HepG2 (cell line): ENCODE data around the gene COMP. TPM values are rescaled to one million over a fixed set of nuclear protein-coding genes. Genes with fewer than 3 reads are reported as not detected.

Experiments
- ATM ChIP-seq: fragments of 450-650 bp; IDR thresholded peaks from 2 replicates; pipeline ENCODE4 v1.7.1; 2017; ENCODE audit warnings: mild to moderate bottlenecking, borderline replicate concordance
- FOXJ3 ChIP-seq: sonication (generic); formaldehyde crosslinking; IDR thresholded peaks from 2 replicates; pipeline ENCODE4 v1.4.0; 2020; ENCODE audit warnings: missing genetic modification reagents, mild to moderate bottlenecking, borderline replicate concordance
- IRX3 ChIP-seq: sonication (generic); formaldehyde crosslinking; IDR thresholded peaks from 2 replicates; pipeline ENCODE4 v1.8.1; 2023; ENCODE audit warnings: mild to moderate bottlenecking, low read depth, missing genetic modification reagents, borderline replicate concordance
- JUND ChIP-seq: sonication (generic); formaldehyde crosslinking; IDR thresholded peaks from 2 replicates; pipeline ENCODE4 v1.8.0; 2022; ENCODE audit warnings: mild to moderate bottlenecking, missing genetic modification reagents
- KAT2B ChIP-seq: fragments of 150-350 bp; IDR thresholded peaks from 2 replicates; pipeline ENCODE4 v1.6.1; 2014; ENCODE audit warnings: low read depth, low read length, borderline replicate concordance
- POGZ ChIP-seq: sonication (generic); formaldehyde crosslinking; IDR thresholded peaks from 2 replicates; pipeline ENCODE4 v1.4.0; 2020; ENCODE audit warnings: mild to moderate bottlenecking, missing genetic modification reagents
- RAD21 ChIP-seq: fragments of 450-650 bp; formaldehyde crosslinking; IDR thresholded peaks from 2 replicates; pipeline ENCODE4 v1.5.0; 2020; ENCODE audit warnings: mild to moderate bottlenecking
- YEATS4 ChIP-seq: sonication (generic); formaldehyde crosslinking; IDR thresholded peaks from 2 replicates; pipeline ENCODE4 v1.4.0; 2020; ENCODE audit warnings: missing genetic modification reagents, borderline replicate concordance
- ZNF33A ChIP-seq: sonication (generic); formaldehyde crosslinking; IDR thresholded peaks from 2 replicates; pipeline ENCODE4 v1.5.1; 2020; ENCODE audit warnings: missing genetic modification reagents, mild to moderate bottlenecking, moderate library complexity, borderline replicate concordance
- ZNF460 ChIP-seq: sonication (generic); formaldehyde crosslinking; IDR thresholded peaks from 2 replicates; pipeline ENCODE4 v1.5.1; 2020; ENCODE audit warnings: missing genetic modification reagents, mild to moderate bottlenecking, borderline replicate concordance
- ZNF558 ChIP-seq: sonication (generic); formaldehyde crosslinking; IDR thresholded peaks from 2 replicates; pipeline ENCODE4 v1.9.0; 2022; ENCODE audit warnings: mild to moderate bottlenecking, missing genetic modification reagents, borderline replicate concordance
- ZNF670 ChIP-seq: sonication (generic); formaldehyde crosslinking; IDR thresholded peaks from 2 replicates; pipeline ENCODE4 v1.8.0; 2022; ENCODE audit warnings: mild to moderate bottlenecking, missing genetic modification reagents, borderline replicate concordance
- polyA plus RNA-seq, 8 experiments: library from polyadenylated mRNA; depleted of rRNA in 3 of 8; stranded (reverse) in 7 of 8; unstranded in 1 of 8; fragments of >200 nt; fragmentation: Illumina TruSeq in 4 of 8; extraction: Trizol in 4 of 8; gene quantifications; 2 replicates each; pipeline versions ENCODE4 v1.2.1 to v1.2.3, GENCODE V29; 2011 to 2016; ENCODE audit warnings: low read depth in 4 of 8, missing spikeins in 1 of 8, mixed read lengths in 1 of 8; ENCODE audit not compliant: insufficient read depth in 1 of 8
- total RNA-seq, 5 experiments: library from RNA; depleted of rRNA; stranded (reverse); fragments of >200 nt; fragmentation: Illumina TruSeq; extraction: Trizol; gene quantifications; 2 replicates each; pipeline ENCODE4 v1.2.3, GENCODE V29; 2016; ENCODE audit warnings: low read depth in 1 of 5
- TF ChIP-seq, protein P1 (sequence below): sonication (generic); formaldehyde crosslinking; IDR thresholded peaks from 2 replicates; pipeline ENCODE4 v1.5.0; 2020; ENCODE audit warnings: missing genetic modification reagents
- TF ChIP-seq, protein P2 (sequence below): sonication (generic); formaldehyde crosslinking; IDR thresholded peaks from 2 replicates; pipeline ENCODE4 v1.5.0; 2020; ENCODE audit warnings: mild to moderate bottlenecking, missing genetic modification reagents, moderate library complexity
- TF ChIP-seq, protein P3 (sequence below), 2 experiments: sonication (generic) in 1 of 2; formaldehyde crosslinking in 1 of 2; IDR thresholded peaks; 2 replicates each; pipeline versions ENCODE4 v1.5.1 to v1.6.1; 2011 to 2020; ENCODE audit warnings: borderline replicate concordance in 1 of 2, low read depth in 1 of 2, low read length in 1 of 2, mild to moderate bottlenecking in 1 of 2, missing genetic modification reagents in 1 of 2, moderate library complexity in 1 of 2
- TF ChIP-seq, protein P4 (sequence below): IDR thresholded peaks from 2 replicates; pipeline ENCODE4 v1.6.1; 2016
- TF ChIP-seq, protein P5 (sequence below): sonication (generic); formaldehyde crosslinking; conservative IDR thresholded peaks from 2 replicates; pipeline ENCODE4 v1.8.0; 2022; ENCODE audit warnings: missing genetic modification reagents

Gene COMP
- total and polyA plus RNA-seq, 2 of the 13 experiments (the other 11 are each of a cell fraction or from before 2014, with no cell fraction given) = 0.04 to 0.13 TPM

DNA sequence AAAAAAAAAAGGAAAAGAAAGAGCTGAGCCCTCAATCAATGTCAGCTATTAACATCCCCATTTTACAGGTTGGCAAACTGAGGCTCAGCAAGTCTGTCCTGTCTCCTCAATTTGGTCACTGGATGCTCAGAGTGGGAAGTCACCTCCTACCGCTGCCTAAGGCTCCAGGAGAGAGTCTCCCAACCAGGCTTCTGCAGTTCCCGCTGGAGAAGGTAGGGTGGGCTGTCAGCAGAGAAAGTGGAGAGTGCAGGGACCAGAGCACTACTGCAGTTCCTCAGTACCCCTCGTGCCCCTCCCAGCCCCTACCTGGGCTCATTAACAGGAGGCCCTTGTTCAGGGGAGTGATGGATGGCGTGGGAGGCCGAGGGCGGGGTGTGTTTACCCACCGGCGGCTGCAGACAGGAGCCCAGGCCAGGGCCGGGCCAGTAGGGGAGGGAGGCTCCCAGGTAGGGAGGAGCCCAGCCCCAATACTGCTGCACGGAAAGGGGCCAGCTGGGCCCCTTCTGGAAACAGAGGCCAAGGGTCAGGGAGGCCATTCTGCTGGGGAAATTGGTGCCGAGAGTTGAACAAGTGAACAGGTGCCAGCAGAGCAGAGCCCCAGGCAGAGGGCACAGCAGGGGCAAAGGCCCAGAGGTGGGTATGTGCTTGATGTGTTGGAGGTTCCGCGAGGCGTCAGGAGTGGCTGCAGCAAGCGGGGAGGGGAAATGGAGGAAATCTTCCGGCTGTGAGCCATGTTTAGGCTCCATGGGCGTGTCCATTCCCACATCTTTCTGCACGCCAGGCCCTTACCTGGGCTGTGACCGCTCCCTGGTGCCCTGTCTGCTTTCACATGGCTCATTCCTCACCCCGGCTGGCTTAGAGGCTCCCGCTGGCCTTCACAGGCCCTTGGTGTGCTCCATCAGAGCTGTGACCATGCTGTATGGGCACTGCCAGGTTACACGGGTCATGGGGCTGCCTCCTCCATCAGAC is 7.6 kb upstream of the COMP start (continued):
- TF ChIP-seq IRX3 (no peak), ZNF33A (CRISPR knock-in tag) (no peak), YEATS4 (CRISPR knock-in tag) (no peak), ATM (no peak), KAT2B (no peak), ZNF558 (CRISPR knock-in tag) (no peak), RAD21 (peak; percentile 37; the same call in 1 of the 2 replicates), POGZ (peak; percentile 23; the same call in 1 of the 2 replicates), ZNF460 (no peak), JUND (no peak), FOXJ3 (CRISPR knock-in tag) (no peak), ZNF670 (CRISPR knock-in tag) (no peak)
- TF ChIP-seq, protein P1, sequence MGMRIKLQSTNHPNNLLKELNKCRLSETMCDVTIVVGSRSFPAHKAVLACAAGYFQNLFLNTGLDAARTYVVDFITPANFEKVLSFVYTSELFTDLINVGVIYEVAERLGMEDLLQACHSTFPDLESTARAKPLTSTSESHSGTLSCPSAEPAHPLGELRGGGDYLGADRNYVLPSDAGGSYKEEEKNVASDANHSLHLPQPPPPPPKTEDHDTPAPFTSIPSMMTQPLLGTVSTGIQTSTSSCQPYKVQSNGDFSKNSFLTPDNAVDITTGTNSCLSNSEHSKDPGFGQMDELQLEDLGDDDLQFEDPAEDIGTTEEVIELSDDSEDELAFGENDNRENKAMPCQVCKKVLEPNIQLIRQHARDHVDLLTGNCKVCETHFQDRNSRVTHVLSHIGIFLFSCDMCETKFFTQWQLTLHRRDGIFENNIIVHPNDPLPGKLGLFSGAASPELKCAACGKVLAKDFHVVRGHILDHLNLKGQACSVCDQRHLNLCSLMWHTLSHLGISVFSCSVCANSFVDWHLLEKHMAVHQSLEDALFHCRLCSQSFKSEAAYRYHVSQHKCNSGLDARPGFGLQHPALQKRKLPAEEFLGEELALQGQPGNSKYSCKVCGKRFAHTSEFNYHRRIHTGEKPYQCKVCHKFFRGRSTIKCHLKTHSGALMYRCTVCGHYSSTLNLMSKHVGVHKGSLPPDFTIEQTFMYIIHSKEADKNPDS (CRISPR knock-in tag) = 0 out of 2 replicates have a peak, but pooled peaks have one; percentile 54
- TF ChIP-seq, protein P2, sequence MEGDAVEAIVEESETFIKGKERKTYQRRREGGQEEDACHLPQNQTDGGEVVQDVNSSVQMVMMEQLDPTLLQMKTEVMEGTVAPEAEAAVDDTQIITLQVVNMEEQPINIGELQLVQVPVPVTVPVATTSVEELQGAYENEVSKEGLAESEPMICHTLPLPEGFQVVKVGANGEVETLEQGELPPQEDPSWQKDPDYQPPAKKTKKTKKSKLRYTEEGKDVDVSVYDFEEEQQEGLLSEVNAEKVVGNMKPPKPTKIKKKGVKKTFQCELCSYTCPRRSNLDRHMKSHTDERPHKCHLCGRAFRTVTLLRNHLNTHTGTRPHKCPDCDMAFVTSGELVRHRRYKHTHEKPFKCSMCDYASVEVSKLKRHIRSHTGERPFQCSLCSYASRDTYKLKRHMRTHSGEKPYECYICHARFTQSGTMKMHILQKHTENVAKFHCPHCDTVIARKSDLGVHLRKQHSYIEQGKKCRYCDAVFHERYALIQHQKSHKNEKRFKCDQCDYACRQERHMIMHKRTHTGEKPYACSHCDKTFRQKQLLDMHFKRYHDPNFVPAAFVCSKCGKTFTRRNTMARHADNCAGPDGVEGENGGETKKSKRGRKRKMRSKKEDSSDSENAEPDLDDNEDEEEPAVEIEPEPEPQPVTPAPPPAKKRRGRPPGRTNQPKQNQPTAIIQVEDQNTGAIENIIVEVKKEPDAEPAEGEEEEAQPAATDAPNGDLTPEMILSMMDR (CRISPR knock-in tag) = peak; percentile 51
- TF ChIP-seq, protein P3, sequence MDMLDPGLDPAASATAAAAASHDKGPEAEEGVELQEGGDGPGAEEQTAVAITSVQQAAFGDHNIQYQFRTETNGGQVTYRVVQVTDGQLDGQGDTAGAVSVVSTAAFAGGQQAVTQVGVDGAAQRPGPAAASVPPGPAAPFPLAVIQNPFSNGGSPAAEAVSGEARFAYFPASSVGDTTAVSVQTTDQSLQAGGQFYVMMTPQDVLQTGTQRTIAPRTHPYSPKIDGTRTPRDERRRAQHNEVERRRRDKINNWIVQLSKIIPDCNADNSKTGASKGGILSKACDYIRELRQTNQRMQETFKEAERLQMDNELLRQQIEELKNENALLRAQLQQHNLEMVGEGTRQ (IDR thresholded peaks at IDR 0.05; ENCODE audit: low read depth, low read length) = no peak
- TF ChIP-seq, protein P3 (CRISPR knock-in tag; IDR thresholded peaks at IDR 0.05; ENCODE audit: borderline replicate concordance) = no peak
- TF ChIP-seq, protein P4, sequence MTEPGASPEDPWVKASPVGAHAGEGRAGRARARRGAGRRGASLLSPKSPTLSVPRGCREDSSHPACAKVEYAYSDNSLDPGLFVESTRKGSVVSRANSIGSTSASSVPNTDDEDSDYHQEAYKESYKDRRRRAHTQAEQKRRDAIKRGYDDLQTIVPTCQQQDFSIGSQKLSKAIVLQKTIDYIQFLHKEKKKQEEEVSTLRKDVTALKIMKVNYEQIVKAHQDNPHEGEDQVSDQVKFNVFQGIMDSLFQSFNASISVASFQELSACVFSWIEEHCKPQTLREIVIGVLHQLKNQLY (CRISPR knock-in tag) = no peak
- TF ChIP-seq, protein P5, sequence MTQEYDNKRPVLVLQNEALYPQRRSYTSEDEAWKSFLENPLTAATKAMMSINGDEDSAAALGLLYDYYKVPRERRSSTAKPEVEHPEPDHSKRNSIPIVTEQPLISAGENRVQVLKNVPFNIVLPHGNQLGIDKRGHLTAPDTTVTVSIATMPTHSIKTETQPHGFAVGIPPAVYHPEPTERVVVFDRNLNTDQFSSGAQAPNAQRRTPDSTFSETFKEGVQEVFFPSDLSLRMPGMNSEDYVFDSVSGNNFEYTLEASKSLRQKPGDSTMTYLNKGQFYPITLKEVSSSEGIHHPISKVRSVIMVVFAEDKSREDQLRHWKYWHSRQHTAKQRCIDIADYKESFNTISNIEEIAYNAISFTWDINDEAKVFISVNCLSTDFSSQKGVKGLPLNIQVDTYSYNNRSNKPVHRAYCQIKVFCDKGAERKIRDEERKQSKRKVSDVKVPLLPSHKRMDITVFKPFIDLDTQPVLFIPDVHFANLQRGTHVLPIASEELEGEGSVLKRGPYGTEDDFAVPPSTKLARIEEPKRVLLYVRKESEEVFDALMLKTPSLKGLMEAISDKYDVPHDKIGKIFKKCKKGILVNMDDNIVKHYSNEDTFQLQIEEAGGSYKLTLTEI = no peak
